OCI-LY3 (cell line): ENCODE results near the gene CHST13.

Experiments used
- EZH2phosphoT487 ChIP-seq: fragments of 200-600 bp; shearing (Covaris generic); IDR thresholded peaks from 2 replicates; pipeline ENCODE4 v1.6.1; 2018; ENCODE audit warnings: antibody characterized with exemption, mixed run types, low read depth
- TF ChIP-seq, protein P1 (sequence below): fragments of 200-600, 300-600 bp; sonication (generic); IDR thresholded peaks from 2 replicates; pipeline ENCODE4 v1.5.1; 2014; ENCODE audit warnings: antibody characterized with exemption, low read length, low read depth

DNA sequence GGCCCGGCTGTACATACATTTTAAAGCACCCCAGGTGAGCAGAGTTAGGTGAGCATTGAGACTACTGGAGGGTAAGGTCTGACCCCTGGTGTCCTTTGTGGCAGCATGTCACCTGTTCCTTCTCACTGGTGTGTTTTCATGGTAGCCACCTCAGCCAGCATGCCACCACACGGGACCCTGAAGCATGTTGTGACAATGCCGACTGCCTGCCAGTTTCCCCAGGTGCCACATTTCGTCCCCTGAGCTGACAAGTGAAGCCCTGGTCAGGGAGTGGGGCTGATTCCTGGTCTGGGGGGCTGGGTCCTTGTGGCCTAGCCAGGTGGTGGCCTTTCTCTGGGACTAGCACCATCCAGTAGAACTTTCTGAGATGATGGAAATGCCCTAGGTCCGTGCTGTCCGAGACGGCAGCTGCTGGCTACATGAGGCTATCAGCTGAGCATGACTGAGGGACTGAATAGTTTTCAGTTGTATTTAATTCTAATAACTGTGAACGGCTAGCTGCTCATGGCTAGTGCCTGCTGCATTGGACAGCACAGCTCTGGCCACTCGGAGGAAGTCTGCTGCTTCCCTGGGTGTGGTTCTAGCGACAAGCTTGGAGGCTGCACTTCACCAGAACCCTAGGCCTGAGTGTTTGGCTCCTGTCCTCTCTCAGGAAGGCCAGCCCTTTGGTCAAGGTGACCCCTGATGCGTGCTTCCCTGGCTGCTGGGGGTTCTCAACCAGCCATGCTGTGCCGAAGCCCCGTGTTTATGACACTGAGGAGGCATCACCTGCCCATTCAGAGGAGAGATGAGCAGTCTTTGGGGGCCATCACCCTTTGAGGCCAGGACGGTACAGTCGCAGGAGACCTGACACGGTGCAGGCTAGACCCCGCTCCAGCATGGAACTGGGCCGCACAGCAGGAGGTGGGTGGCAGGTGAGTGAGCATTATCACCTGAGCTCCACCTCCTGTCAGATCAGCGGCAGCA is 30.9 kb downstream of the CHST13 start:
- TF ChIP-seq, protein P1, sequence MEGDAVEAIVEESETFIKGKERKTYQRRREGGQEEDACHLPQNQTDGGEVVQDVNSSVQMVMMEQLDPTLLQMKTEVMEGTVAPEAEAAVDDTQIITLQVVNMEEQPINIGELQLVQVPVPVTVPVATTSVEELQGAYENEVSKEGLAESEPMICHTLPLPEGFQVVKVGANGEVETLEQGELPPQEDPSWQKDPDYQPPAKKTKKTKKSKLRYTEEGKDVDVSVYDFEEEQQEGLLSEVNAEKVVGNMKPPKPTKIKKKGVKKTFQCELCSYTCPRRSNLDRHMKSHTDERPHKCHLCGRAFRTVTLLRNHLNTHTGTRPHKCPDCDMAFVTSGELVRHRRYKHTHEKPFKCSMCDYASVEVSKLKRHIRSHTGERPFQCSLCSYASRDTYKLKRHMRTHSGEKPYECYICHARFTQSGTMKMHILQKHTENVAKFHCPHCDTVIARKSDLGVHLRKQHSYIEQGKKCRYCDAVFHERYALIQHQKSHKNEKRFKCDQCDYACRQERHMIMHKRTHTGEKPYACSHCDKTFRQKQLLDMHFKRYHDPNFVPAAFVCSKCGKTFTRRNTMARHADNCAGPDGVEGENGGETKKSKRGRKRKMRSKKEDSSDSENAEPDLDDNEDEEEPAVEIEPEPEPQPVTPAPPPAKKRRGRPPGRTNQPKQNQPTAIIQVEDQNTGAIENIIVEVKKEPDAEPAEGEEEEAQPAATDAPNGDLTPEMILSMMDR, result no peak
- TF ChIP-seq EZH2phosphoT487, result no peak
